ENCODE measurements around the gene GLIS1. TPM values are rescaled to one million over a fixed set of nuclear protein-coding genes. Genes with fewer than 3 reads are reported as not detected.

The GLIS1 gene
- total RNA-seq, 2 experiments from 2014 or later, result not detected

DNA sequence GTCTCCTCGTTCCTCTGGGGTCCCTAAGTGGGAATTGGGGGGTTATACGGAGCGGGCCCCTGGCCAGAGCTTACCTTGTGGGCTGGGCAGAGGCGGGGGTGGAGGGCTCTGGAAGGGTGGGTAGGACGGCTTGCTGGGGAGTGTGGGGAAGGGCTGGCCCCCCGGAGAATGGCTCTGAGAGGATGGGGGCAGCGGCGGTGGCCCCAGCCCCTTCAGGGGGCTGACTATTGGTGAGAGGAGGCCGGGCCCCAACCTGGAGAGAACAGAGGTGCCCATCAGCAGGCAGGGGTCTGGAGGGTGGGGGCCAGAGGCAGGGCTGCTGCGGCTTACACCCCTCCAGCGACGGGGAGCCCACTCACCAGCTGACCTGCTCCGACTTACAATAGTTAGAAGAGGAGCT, 229.2 kb downstream of the GLIS1 start:
- ChIA-PET POLR2A (no interaction called here), CTCF (no interaction called here)
- Mint-ChIP-seq H3K4me1 (no peaks in the 10 kb centered on the region), H3K9me3 (no peaks in the 10 kb centered on the region), H3K27me3 (no peaks in the 10 kb centered on the region), H3K27ac (no peak overlapping the region), H3K4me3 (no peak overlapping the region), H3K36me3 (ENCODE audit: low read depth) (no peaks in the 10 kb centered on the region)
- DNase-seq, result no peak

DNA sequence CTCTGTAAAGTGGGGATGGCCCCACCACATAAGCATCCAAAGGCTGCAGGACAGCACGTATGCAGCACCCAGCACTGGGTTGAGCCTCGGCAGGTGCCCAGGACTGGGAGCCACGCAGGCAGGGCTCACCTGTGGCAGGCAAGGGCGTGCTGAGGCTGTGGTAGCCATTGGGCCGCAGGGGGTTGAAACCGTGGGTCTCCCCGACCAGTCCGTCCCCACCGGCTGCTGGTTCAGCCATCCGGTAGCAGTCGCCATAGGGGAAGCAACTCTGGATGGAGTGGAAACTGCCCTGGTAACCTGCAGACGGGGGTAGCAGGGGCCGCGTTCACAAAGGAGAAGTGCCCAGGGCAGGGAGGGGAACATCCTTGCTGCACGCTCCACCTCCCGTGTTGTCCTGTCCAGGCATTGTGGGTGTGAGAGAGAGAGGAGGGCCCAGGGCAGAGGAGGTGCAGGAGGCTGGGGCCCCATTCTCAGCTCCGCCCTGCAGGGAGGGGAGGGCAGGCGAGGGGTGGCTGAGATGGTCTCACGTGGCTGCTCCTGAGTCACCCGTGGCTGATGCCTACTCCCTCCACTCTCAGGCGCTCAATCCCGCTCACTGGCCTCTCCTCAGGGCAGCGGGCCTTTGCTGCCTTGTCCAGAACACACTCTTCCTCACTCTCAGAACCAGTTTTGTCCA, 229.8 kb downstream of the GLIS1 start:
- Mint-ChIP-seq H3K27me3 (no peaks in the 10 kb centered on the region), H3K9me3 (no peaks in the 10 kb centered on the region), H3K4me3 (no peak overlapping the region), H3K27ac (no peak overlapping the region), H3K4me1 (no peaks in the 10 kb centered on the region), H3K36me3 (ENCODE audit: low read depth) (no peaks in the 10 kb centered on the region)
- ChIA-PET CTCF (no interaction called here), POLR2A (no interaction called here)
- DNase-seq, result no peak

DNA sequence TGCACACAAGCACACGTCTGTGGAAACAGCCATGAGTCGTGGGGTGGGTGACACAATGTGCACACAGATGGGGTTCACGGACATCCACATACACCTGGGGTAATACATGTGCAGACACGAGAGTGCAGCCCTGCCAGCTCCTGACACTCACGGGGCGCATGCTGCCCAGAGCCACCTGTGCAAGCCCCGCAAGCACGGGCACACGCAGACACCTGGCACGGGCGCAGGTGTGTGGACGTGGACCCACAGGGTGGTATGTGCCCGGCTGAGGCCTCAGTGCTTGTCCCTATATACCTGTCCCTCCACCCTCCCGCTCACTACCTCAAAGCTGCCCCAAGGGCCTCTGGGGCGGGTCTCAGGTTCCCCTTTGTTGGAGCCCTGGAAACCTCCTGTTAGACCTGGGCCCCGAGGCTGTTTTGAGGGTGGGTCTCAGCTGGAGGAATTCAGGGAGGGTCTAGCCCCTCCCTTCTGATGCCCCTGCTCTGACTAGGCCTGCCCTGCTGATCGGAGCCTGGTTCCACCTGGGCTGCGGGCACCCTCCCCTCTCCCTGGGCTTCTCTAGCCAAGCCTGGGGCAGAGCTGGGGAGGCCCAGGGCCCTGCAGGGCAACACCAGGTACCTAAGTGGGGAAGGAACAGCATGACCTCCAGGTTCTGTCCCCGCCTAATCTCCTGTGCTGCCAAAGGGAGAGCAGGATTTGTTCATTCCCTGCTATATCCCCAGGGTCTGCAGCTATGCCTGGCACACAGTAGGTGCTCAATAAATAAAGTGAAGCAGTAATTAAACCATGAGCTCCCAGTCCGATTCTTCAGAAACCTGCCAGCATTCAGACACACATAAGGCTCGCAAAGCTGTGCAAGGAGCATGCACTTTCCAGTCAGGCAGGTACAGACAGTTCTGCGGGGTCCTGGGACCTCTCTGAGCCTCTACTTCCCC, 230.6 kb downstream of the GLIS1 start:
- H3K36me3 Mint-ChIP-seq (ENCODE audit: low read depth), result no peaks in the 10 kb centered on the region
- no peak overlapping the region for H3K4me3 Mint-ChIP-seq
- ChIA-PET POLR2A (no interaction called here), CTCF (no interaction called here)
- H3K27me3 Mint-ChIP-seq, result no peaks in the 10 kb centered on the region
- H3K27ac Mint-ChIP-seq, result no peak overlapping the region
- H3K9me3 Mint-ChIP-seq, result no peaks in the 10 kb centered on the region
- no peaks in the 10 kb centered on the region for H3K4me1 Mint-ChIP-seq
- no peak for DNase-seq

DNA sequence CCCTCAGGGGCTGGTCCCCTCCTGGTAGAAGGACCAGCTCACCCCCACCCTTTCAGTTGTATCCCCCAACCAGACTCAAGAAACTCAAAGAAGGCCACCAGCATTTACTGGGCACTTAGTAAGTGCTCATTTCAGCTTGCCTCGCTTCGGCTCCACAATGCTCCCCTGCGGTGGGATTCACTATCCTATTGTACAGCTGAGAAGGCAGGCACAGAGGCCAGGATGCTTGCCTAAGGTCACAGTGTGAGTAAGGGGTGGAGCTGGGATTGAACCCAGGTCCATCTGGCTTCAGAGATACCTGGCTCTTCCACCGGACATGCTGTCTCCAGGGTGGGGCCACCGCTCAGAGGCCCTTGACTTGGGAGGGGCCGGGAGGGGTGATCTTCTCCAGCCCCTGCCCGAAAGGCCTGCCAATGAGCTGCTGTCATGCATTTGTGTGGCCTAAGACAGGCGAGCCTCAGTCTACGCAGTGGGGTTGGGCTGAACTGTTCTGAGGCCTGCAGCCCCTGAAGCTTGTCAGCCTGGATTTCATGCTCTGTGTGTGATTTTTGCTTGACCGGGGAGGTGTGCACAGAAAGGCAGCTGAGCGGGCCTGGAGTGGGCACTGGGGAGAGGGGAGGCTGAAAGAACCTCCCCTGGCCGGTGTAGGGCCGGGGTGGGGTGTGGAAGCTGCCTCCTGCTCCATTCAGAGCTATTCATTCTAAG, 231.7 kb downstream of the GLIS1 start:
- H3K4me3 Mint-ChIP-seq, result no peak overlapping the region
- H3K36me3 Mint-ChIP-seq (ENCODE audit: low read depth), result no peaks in the 10 kb centered on the region
- DNase-seq, result no peak
- no peaks in the 10 kb centered on the region for H3K9me3 Mint-ChIP-seq
- POLR2A ChIA-PET, result no interaction called here
- no peaks in the 10 kb centered on the region for H3K27me3 Mint-ChIP-seq
- CTCF ChIA-PET, result interaction anchor here (0.9 kb wide), 1 partner anchor 82 kb away, joined by 3 read pairs; no protein-coding TSS in a partner anchor
- no peak overlapping the region for H3K27ac Mint-ChIP-seq
- no peaks in the 10 kb centered on the region for H3K4me1 Mint-ChIP-seq

DNA sequence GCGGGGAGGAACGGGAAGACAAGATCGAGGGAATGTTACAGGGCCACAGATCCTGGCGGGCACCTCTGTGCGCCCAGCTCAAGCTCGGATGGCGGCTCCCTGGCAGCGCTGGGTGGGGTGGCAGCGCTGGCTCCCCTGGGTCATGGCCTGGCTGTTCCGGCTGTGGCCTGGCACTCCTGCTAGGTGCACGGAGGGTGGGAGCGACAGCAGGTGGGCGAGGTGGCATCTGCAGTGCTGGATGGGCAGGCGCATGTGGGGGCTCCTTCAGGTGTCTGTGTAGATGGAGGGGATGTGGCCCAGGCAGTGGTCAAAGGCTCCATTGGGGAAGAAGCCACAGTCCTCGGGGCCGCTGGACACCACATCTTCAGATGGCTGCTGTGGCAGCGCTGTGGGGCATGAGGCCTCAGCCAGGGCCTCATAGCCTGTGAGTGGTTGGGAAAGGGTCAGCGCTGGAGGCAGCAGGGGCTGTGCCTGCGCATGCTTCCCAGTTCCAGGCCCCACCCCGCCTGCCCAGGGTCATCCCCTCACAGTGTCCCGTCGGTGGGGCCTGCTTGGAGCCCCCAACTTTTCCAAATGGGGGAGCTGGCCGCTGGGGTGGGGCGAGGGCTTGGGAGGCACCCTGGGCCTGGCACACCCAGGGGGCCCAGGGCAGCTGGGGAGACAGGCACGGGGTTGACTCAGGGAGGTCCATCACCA, 232.5 kb downstream of the GLIS1 start:
- CTCF ChIA-PET, result no interaction called here
- H3K27ac Mint-ChIP-seq, result no peak overlapping the region

DNA sequence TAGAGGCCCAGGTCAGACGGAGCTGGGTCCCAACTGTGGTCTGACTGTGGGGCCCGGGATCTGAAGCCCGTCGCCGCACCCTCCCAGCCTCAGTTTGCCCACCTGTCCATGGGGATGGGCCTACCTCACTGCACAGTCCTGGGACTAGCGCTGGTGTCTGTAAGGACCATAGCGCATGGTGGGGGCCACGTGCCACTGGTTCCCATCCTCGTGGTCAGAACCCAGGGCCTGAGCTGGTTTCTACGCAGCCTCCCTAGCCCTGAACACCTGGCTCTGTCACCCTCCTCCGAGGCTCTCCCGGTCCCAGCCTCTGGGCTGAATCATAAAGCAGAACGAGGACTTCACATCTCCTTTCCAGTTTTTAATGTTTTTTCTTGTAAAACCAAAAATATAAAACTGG, 233.1 kb downstream of the GLIS1 start:
- CTCF ChIA-PET, result no interaction called here
- Mint-ChIP-seq H3K36me3 (ENCODE audit: low read depth) (no peaks in the 10 kb centered on the region), H3K9me3 (no peaks in the 10 kb centered on the region), H3K4me3 (no peak overlapping the region), H3K4me1 (no peaks in the 10 kb centered on the region), H3K27me3 (no peaks in the 10 kb centered on the region), H3K27ac (no peak overlapping the region)
- DNase-seq, result no peak
- POLR2A ChIA-PET, result no interaction called here

More for the DNA sequence above, 232.5 kb downstream of the GLIS1 start:
- POLR2A ChIA-PET, result no interaction called here
- Mint-ChIP-seq H3K27me3 (no peaks in the 10 kb centered on the region), H3K36me3 (ENCODE audit: low read depth) (no peaks in the 10 kb centered on the region), H3K9me3 (no peaks in the 10 kb centered on the region), H3K4me1 (no peaks in the 10 kb centered on the region), H3K4me3 (no peak overlapping the region)
- no peak for DNase-seq

DNA sequence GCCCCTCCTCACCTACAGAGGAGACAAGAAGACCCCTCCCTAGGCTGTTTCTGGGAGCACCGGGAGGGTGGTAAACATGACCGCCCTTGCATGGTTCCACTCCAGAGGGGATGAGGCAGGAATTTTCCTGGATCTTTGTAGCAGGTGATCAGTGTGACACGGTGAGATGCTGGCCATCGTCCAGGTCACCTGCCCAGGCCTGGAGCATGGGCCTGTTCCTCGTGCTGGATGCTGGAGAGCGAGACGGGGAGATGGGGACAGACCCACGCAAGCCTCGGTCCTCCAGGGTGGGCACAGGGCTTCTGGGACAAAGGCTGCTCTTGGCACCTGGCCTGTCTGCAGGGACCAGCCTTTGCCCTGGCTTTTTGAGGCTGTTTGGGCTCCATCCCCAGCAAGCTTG, 233.6 kb downstream of the GLIS1 start:
- H3K4me3 Mint-ChIP-seq, result no peak overlapping the region
- no peaks in the 10 kb centered on the region for H3K9me3 Mint-ChIP-seq
- H3K4me1 Mint-ChIP-seq, result no peaks in the 10 kb centered on the region
- ChIA-PET CTCF (no interaction called here), POLR2A (no interaction called here)
- DNase-seq, result no peak
- H3K36me3 Mint-ChIP-seq (ENCODE audit: low read depth), result no peaks in the 10 kb centered on the region
- H3K27me3 Mint-ChIP-seq, result no peaks in the 10 kb centered on the region
- H3K27ac Mint-ChIP-seq, result no peak overlapping the region

DNA sequence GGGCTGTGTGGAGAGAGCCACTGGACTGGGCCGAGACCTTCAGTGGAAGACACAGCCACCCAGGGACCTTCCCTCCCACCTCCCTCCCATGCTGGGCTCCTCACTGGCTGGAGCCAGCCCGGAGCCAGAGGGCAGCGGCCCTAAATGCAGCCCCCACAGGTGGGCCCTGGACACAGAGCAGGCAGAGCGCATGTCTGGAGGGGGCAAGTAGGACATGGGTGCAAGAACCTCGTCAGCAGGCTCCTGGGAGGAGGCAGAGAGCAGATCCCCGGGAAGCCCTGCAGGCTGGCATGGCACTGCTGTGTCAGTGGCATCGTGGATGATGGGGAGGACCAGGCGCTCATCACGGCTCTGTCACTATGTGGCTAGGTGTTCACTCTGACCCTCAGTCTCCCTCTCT, 234.1 kb downstream of the GLIS1 start:
- no peaks in the 10 kb centered on the region for H3K27me3 Mint-ChIP-seq
- no peaks in the 10 kb centered on the region for H3K36me3 Mint-ChIP-seq (ENCODE audit: low read depth)
- no peaks in the 10 kb centered on the region for H3K9me3 Mint-ChIP-seq
- DNase-seq, result no peak
- H3K4me3 Mint-ChIP-seq, result no peak overlapping the region
- no peaks in the 10 kb centered on the region for H3K4me1 Mint-ChIP-seq
- no peak overlapping the region for H3K27ac Mint-ChIP-seq
- ChIA-PET CTCF (interaction anchor here (1.1 kb wide), 1 partner anchor 20 kb away, joined by 3 read pairs; no protein-coding TSS in a partner anchor), POLR2A (no interaction called here)

DNA sequence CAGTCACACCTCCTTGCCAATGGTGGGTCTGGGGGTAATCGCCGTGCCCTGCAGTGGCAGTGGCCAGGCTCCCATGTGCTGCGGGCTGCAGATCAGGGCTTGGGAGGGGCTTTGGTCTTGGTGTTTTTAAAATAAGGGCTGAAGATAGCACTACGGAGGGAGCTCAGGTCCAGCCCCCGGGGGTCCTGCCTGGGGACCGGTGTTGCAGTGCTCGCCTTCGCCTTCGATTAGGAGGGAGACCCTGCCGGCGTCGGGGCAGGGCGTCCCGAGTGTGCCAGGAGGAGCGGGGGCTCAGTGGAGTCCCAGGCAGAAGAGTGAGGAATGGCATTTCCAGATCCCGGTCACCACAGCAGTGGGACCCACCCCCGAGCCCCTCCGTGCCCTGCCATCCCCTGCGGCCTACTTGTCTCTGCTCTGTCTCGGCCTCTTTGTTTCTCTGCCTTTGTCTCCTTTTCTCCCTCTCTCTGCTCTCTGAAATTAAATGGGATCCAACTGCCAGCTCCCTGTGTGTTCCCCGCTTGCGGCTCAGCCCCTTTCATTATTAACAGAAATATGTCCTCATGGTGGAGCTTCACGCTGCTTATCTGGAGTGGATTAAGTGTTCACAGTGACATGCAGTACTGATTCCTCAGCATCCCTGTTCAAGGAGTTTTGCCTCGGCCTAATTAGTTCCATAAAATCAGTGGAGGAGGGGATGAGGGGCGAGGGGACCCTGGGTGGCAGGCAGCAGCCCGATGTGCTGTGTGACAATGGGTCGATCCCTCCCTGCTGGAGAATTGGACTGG, 235.3 kb downstream of the GLIS1 start:
- Mint-ChIP-seq H3K4me1 (peaks cover 5% of the 10 kb centered on the region), H3K36me3 (ENCODE audit: low read depth) (no peaks in the 10 kb centered on the region), H3K9me3 (no peaks in the 10 kb centered on the region), H3K4me3 (no peak overlapping the region), H3K27me3 (no peaks in the 10 kb centered on the region), H3K27ac (no peak overlapping the region)
- DNase-seq, result no peak
- POLR2A ChIA-PET, result no interaction called here
- CTCF ChIA-PET, result interaction anchor here (0.6 kb wide), 1 partner anchor 1160 kb away, joined by 3 read pairs; no protein-coding TSS in a partner anchor

DNA sequence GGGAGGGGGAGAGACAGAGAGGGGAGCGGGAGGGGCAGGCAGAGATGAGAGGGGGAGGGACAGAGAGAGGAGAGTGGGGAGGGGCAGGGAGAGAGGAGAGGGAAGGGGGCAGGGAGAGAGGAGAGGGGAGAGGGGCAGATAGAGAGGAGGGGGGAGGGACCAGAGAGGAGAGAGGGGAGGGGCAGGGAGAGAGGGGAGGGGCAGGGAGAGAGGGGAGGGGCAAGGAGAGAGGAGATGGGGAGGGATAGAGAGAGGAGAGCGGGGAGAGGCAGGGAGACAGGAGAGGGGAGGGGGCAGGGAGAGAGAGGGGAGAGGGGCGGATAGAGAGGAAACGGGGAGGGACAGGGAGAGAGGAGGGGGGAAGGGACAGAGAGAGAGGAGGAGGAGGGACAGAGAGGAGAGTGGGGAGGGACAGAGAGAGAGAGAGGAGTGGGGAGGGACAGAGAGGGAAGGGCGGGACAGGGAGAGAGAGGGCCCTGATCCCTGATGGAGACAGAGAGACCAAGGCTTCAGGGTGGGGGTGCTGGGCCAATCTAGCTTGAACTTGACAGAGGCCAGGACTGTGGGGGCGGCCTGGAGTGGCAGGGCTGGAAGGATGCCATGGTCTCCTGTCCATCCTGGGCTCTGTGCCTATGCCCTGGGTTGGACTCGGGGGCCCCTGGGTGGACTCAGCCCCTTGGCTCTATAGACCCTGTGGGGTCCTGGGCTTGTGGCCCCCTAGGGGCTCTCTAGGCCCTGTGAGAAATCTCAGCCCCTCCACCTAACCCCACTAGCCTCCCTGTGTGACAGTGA, 236.1 kb downstream of the GLIS1 start:
- peaks cover 5% of the 10 kb centered on the region for H3K4me1 Mint-ChIP-seq
- H3K9me3 Mint-ChIP-seq, result no peaks in the 10 kb centered on the region
- no peaks in the 10 kb centered on the region for H3K27me3 Mint-ChIP-seq
- H3K27ac Mint-ChIP-seq, result no peak overlapping the region
- ChIA-PET POLR2A (no interaction called here), CTCF (interaction anchor here (0.6 kb wide), 1 partner anchor 1161 kb away, joined by 3 read pairs; no protein-coding TSS in a partner anchor)
- no peak for DNase-seq
- H3K4me3 Mint-ChIP-seq, result no peak overlapping the region
- no peaks in the 10 kb centered on the region for H3K36me3 Mint-ChIP-seq (ENCODE audit: low read depth)

DNA sequence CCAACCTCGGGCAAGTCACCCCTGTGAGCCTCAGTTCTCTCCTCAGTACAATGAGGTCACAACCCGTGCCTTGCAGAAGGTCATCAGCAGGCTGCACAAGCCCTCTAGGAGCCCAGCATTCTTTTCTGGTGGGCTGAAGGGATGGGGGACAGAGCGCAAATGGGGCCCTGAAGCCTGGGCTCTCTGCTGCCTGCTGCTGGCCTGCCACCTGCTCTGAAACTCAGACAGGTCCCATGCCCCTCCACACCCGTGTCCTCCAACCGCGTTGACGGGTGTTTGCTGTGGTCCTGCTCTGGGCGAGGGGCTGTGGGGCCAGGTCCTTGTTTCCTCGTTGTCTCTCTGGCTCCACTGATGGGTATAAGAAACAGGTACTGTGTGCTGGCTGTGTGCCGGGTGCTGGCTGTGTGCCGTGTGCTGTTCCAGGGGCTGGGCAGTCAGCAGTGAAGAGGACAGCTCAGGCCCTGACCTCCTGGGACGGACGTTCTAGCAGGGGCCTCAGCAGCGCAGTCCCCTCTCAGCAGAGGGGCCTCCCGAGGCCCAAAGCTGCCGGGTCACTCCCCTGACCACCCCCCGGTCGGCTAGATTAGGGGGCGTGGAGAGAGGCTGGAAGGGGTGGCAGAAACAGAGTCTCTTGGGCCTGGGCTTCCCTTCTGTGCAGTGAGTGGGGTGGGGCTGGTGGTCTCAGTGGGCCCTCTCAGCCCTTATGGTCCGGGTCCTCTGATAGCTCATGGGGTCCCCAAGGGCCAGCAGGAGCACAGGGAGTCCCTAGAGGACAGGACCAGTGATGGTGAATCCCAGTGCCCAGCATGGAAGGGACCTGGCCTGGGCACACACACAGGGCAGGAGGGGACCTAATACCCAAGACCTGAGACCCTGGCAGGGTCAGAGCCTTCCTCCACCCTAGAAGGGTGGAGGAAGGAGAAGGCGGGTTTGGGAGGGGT, 237.6 kb downstream of the GLIS1 start:
- no peaks in the 10 kb centered on the region for H3K27me3 Mint-ChIP-seq
- H3K36me3 Mint-ChIP-seq (ENCODE audit: low read depth), result no peaks in the 10 kb centered on the region
- H3K27ac Mint-ChIP-seq, result no peak overlapping the region
- ChIA-PET CTCF (no interaction called here), POLR2A (no interaction called here)
- peaks cover 5% of the 10 kb centered on the region for H3K4me1 Mint-ChIP-seq
- H3K9me3 Mint-ChIP-seq, result no peaks in the 10 kb centered on the region
- H3K4me3 Mint-ChIP-seq, result no peak overlapping the region
- no peak for DNase-seq
